K562 (cell line): ENCODE results near the gene RHOF. TPM values are rescaled to one million over a fixed set of nuclear protein-coding genes. Genes with fewer than 3 reads are reported as not detected.

Experiments used
- ATF1 ChIP-seq, 2 experiments: fragments of 450-650 bp in 1 of 2; IDR thresholded peaks; 2 replicates each; pipeline ENCODE4 v1.6.1; 2016; ENCODE audit warnings: missing compliant biosample characterization in 1 of 2, missing genetic modification characterization in 1 of 2
- CBX1 ChIP-seq: sonication (generic); IDR thresholded peaks from 2 replicates; pipeline ENCODE4 v1.6.1; 2016; ENCODE audit warnings: antibody characterized with exemption, low read depth, mild to moderate bottlenecking
- CBX3 ChIP-seq, 2 experiments: IDR thresholded peaks; 1 replicate in 1 of 2; 2 replicates in 1 of 2; pipeline ENCODE4 v1.6.1; 2012; ENCODE audit warnings: inconsistent platforms in 2 of 2, low read length in 2 of 2, borderline replicate concordance in 1 of 2, control low read depth in 1 of 2
- COPS2 ChIP-seq: fragments of 450-650 bp; conservative IDR thresholded peaks from 2 replicates; pipeline ENCODE4 v1.6.1; 2016; ENCODE audit warnings: mild to moderate bottlenecking, moderate library complexity
- CTBP1 ChIP-seq: fragments of 450-650 bp; IDR thresholded peaks from 2 replicates; pipeline ENCODE4 v1.6.1; 2016; ENCODE audit warnings: borderline replicate concordance
- EHMT2 ChIP-seq: fragments of 450-650 bp; IDR thresholded peaks from 2 replicates; pipeline ENCODE4 v1.6.1; 2018; ENCODE audit warnings: antibody characterized with exemption
- FOS ChIP-seq: IDR thresholded peaks from 3 replicates; pipeline ENCODE4 v1.6.1; 2011; ENCODE audit not compliant: insufficient read length; ENCODE audit errors: extremely low read depth
- IRF2 ChIP-seq: sonication (generic); formaldehyde crosslinking; IDR thresholded peaks from 2 replicates; pipeline ENCODE4 v1.8.1; 2022; ENCODE audit warnings: mild to moderate bottlenecking, missing genetic modification reagents
- MYC ChIP-seq, 2 experiments: fragments of 250-450 bp in 1 of 2; sonication (Bioruptor Pico) in 1 of 2; IDR thresholded peaks; 2 replicates each; pipeline versions ENCODE4 v1.5.1 to v1.6.1; 2012 to 2021; ENCODE audit warnings: low read depth in 2 of 2, borderline replicate concordance in 1 of 2, improper control_type of control experiment in 1 of 2, low read length in 1 of 2, mild to moderate bottlenecking in 1 of 2, moderate library complexity in 1 of 2
- PCBP2 ChIP-seq: fragments of 200-400 bp; formaldehyde crosslinking; IDR thresholded peaks from 2 replicates; pipeline ENCODE4 v1.6.1; 2018; ENCODE audit warnings: low read length, low read depth, mild to moderate bottlenecking, moderate library complexity; ENCODE audit not compliant: poor library complexity, severe bottlenecking
- POLR2H ChIP-seq: IDR thresholded peaks from 2 replicates; pipeline ENCODE4 v1.6.1; 2016; ENCODE audit warnings: missing genetic modification characterization, low read depth, mild to moderate bottlenecking, control low read depth, missing compliant biosample characterization, moderate library complexity
- SAP30 ChIP-seq: fragments of 200-600 bp; sonication (generic); IDR thresholded peaks from 2 replicates; pipeline ENCODE4 v1.6.1; 2012; ENCODE audit warnings: borderline replicate concordance, low read depth, mild to moderate bottlenecking, moderate library complexity, low read length, control low read depth, inconsistent platforms; ENCODE audit not compliant: insufficient read depth, poor library complexity, severe bottlenecking
- SETDB1 ChIP-seq: IDR thresholded peaks from one replicate; pipeline ENCODE4 v1.6.1; 2012; ENCODE audit warnings: low read length, control low read depth, inconsistent platforms
- STAT5B ChIP-seq: fragments of 250-450 bp; sonication (Bioruptor Pico); IDR thresholded peaks from 2 replicates; pipeline ENCODE4 v1.8.0; 2021; ENCODE audit warnings: mild to moderate bottlenecking, inconsistent platforms
- TAF7 ChIP-seq: fragments of 450-650 bp; IDR thresholded peaks from 2 replicates; pipeline ENCODE4 v1.6.1; 2016; ENCODE audit warnings: missing genetic modification characterization, missing compliant biosample characterization
- TAL1 ChIP-seq: fragments of 450-650 bp; IDR thresholded peaks from 2 replicates; pipeline ENCODE4 v1.6.1; 2016; ENCODE audit warnings: mild to moderate bottlenecking
- ZNF175 ChIP-seq: fragments of 200-800 bp; sonication (Bioruptor generic); IDR thresholded peaks from 2 replicates; pipeline ENCODE4 v1.6.1; 2016; ENCODE audit warnings: low read depth, mild to moderate bottlenecking, missing genetic modification characterization, missing compliant biosample characterization
- polyA plus RNA-seq, 8 experiments: library from polyadenylated mRNA; depleted of rRNA in 4 of 8; stranded (reverse) in 5 of 8; unstranded in 3 of 8; fragments of >200 nt; fragmentation: Nextera tagmentation in 2 of 8; fragmentation: Illumina TruSeq in 1 of 8; extraction: Ambion mirVana in 2 of 8; extraction: Trizol in 1 of 8; gene quantifications; 2 replicates each; pipeline versions ENCODE4 v1.2.1 to v1.2.3, GENCODE V29; 2011 to 2014; ENCODE audit warnings: inconsistent platforms in 1 of 8, missing spikeins in 1 of 8
- total RNA-seq, 7 experiments: library from RNA; depleted of rRNA in 6 of 7; stranded (reverse); fragments of >200 nt in 6 of 7; fragmentation: Illumina TruSeq in 2 of 7; extraction: Trizol in 2 of 7; gene quantifications; 2 replicates each; pipeline versions ENCODE4 v1.2.1 to v1.2.3, GENCODE V29; 2011 to 2021; ENCODE audit warnings: low replicate concordance in 1 of 7
- TF ChIP-seq, protein P1 (sequence below): fragments of 250-450 bp; sonication (Bioruptor Pico); IDR thresholded peaks from 2 replicates; pipeline ENCODE4 v1.4.0; 2020
- TF ChIP-seq, protein P2 (sequence below): sonication (generic); formaldehyde crosslinking; IDR thresholded peaks from 2 replicates; pipeline ENCODE4 v1.8.0; 2022; ENCODE audit warnings: missing genetic modification reagents, mild to moderate bottlenecking, moderate library complexity, borderline replicate concordance
- TF ChIP-seq, protein P3 (sequence below): fragments of 250-450 bp; sonication (Bioruptor Pico); IDR thresholded peaks from 2 replicates; pipeline ENCODE4 v1.5.0; 2021

The RHOF gene
- total and polyA plus RNA-seq, 9 of the 15 experiments (the other 6 are each of a cell fraction or from before 2014, with no cell fraction given) = 0.13 to 10.1 (median 4.0) TPM

DNA sequence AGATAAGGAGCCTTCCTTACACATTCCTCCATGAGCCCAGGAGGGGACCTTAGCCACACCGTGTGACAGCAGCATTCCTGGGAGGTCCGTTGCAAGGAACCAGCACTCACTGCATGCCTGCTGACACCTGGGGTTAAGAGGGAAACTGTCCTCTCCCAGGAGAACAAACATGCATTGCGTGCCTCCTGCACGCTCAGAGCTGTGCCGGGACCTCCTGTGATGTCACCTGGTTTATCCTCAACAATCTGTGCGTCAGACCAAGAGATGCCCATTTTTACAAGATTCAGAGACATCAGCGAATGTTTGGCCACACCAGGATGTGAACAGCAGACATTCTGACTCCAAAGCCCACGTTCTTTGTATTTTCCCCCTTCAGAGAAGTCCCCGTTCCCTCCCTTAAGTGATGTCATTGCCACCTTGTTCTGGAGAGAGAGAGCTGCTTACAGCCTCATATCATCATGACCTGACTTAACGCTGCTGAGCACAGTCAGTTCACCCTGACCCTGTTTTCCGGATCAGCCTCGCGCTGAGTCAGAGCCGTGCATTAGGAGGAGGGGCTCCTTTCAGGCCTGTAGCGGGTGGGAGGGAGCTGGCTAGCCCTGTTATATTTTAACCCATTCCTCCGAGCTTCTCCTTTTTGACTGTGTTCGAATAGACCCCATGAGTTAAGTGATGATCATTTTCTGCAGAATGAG lies 44.8 kb downstream of the RHOF start (continued):
- TF ChIP-seq CTBP1 (peak; percentile 84), MYC (IDR thresholded peaks at IDR 0.05; ENCODE audit: low read depth, low read length) (peak; percentile 68), MYC (CRISPR knock-in tag; IDR thresholded peaks at IDR 0.05; ENCODE audit: borderline replicate concordance, low read depth) (no peak), SETDB1 (no peak), EHMT2 (no peak), POLR2H (tag) (peak; percentile 29; the same call in 1 of the 2 replicates), CBX1 (0 out of 2 replicates have a peak, but pooled peaks have one; percentile 45), FOS (no peak), TAL1 (0 out of 2 replicates have a peak, but pooled peaks have one; percentile 35), ATF1 (CRISPR knock-in tag; IDR thresholded peaks at IDR 0.05) (peak; percentile 41; the same call in 1 of the 2 replicates), ATF1 (tag; IDR thresholded peaks at IDR 0.05) (peak; percentile 97), IRF2 (CRISPR knock-in tag) (no peak), COPS2 (no peak), ZNF175 (CRISPR knock-in tag) (peak; percentile 87), TAF7 (no peak), PCBP2 (no peak), STAT5B (no peak), SAP30 (no peak), CBX3 (IDR thresholded peaks at IDR 0.05; ENCODE audit: borderline replicate concordance in 1 of 2, low read length in 2 of 2) (no peak)
- TF ChIP-seq, protein P1, sequence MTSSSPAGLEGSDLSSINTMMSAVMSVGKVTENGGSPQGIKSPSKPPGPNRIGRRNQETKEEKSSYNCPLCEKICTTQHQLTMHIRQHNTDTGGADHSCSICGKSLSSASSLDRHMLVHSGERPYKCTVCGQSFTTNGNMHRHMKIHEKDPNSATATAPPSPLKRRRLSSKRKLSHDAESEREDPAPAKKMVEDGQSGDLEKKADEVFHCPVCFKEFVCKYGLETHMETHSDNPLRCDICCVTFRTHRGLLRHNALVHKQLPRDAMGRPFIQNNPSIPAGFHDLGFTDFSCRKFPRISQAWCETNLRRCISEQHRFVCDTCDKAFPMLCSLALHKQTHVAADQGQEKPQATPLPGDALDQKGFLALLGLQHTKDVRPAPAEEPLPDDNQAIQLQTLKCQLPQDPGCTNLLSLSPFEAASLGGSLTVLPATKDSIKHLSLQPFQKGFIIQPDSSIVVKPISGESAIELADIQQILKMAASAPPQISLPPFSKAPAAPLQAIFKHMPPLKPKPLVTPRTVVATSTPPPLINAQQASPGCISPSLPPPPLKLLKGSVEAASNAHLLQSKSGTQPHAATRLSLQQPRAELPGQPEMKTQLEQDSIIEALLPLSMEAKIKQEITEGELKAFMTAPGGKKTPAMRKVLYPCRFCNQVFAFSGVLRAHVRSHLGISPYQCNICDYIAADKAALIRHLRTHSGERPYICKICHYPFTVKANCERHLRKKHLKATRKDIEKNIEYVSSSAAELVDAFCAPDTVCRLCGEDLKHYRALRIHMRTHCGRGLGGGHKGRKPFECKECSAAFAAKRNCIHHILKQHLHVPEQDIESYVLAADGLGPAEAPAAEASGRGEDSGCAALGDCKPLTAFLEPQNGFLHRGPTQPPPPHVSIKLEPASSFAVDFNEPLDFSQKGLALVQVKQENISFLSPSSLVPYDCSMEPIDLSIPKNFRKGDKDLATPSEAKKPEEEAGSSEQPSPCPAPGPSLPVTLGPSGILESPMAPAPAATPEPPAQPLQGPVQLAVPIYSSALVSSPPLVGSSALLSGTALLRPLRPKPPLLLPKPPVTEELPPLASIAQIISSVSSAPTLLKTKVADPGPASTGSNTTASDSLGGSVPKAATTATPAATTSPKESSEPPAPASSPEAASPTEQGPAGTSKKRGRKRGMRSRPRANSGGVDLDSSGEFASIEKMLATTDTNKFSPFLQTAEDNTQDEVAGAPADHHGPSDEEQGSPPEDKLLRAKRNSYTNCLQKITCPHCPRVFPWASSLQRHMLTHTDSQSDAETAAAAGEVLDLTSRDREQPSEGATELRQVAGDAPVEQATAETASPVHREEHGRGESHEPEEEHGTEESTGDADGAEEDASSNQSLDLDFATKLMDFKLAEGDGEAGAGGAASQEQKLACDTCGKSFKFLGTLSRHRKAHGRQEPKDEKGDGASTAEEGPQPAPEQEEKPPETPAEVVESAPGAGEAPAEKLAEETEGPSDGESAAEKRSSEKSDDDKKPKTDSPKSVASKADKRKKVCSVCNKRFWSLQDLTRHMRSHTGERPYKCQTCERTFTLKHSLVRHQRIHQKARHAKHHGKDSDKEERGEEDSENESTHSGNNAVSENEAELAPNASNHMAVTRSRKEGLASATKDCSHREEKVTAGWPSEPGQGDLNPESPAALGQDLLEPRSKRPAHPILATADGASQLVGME = no peak
- TF ChIP-seq, protein P2, sequence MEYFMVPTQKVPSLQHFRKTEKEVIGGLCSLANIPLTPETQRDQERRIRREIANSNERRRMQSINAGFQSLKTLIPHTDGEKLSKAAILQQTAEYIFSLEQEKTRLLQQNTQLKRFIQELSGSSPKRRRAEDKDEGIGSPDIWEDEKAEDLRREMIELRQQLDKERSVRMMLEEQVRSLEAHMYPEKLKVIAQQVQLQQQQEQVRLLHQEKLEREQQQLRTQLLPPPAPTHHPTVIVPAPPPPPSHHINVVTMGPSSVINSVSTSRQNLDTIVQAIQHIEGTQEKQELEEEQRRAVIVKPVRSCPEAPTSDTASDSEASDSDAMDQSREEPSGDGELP = peak; percentile 81
- TF ChIP-seq, protein P3, sequence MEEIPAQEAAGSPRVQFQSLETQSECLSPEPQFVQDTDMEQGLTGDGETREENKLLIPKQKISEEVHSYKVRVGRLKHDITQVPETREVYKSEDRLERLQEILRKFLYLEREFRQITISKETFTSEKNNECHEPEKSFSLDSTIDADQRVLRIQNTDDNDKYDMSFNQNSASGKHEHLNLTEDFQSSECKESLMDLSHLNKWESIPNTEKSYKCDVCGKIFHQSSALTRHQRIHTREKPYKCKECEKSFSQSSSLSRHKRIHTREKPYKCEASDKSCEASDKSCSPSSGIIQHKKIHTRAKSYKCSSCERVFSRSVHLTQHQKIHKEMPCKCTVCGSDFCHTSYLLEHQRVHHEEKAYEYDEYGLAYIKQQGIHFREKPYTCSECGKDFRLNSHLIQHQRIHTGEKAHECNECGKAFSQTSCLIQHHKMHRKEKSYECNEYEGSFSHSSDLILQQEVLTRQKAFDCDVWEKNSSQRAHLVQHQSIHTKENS (CRISPR knock-in tag) = no peak
